DOHH2 (cell line): ENCODE data around the gene SOD2.

Source experiments
- CTCF ChIP-seq: fragments of 200-600 bp; sonication (generic); IDR thresholded peaks from one replicate; pipeline ENCODE4 v1.5.1; 2014; ENCODE audit warnings: antibody characterized with exemption, mild to moderate bottlenecking, low read depth, low read length; ENCODE audit not compliant: poor library complexity, severe bottlenecking
- EZH2phosphoT487 ChIP-seq: fragments of 200-600 bp; sonication (generic); IDR thresholded peaks from 2 replicates; pipeline ENCODE4 v1.6.1; 2017; ENCODE audit warnings: borderline replicate concordance, mild to moderate bottlenecking, antibody characterized with exemption, low read length, moderate library complexity, mixed read lengths

- no peak for TF ChIP-seq CTCF
- TF ChIP-seq EZH2phosphoT487 = no peak
Measured at GRCh38 chr6:159715605-159716004, 22.6 kb upstream of the SOD2 start.
